Calu3 (cell line): ENCODE measurements around the gene ITPK1. TPM values are rescaled to one million over a fixed set of nuclear protein-coding genes. Genes with fewer than 3 reads are reported as not detected.

Experiments
- BruUV-seq: library from RNA; stranded (reverse); fragments of 400-500 nt; replicated peaks from 2 replicates; lab custom pipeline; 2021; lab: Mats Ljungman, UMichigan
- CTCF ChIA-PET: fragments of 300-600 bp; sonication (Branson Sonifier 250); formaldehyde crosslinking; loops from one replicate; lab custom pipeline; 2022; ENCODE audit warnings: antibody characterized with exemption; lab: Charles Lee
- DNase-seq: peaks from one replicate; pipeline ENCODE4 v3.0.0; 2022
- H3K27ac Mint-ChIP-seq: one replicate; pipeline ENCODE4 v1.8.0; 2022; ENCODE audit warnings: mixed read lengths; ENCODE audit not compliant: unreplicated experiment
- H3K27me3 Mint-ChIP-seq: one replicate; pipeline ENCODE4 v1.8.0; 2022; ENCODE audit warnings: mixed read lengths; ENCODE audit not compliant: unreplicated experiment
- H3K36me3 Mint-ChIP-seq: one replicate; pipeline ENCODE4 v1.8.0; 2022; ENCODE audit warnings: mild to moderate bottlenecking, moderate library complexity, mixed read lengths; ENCODE audit not compliant: insufficient read depth, unreplicated experiment
- H3K4me1 Mint-ChIP-seq: one replicate; pipeline ENCODE4 v1.8.0; 2022; ENCODE audit warnings: mild to moderate bottlenecking, low read depth, mixed read lengths; ENCODE audit not compliant: unreplicated experiment
- H3K4me3 Mint-ChIP-seq: one replicate; pipeline ENCODE4 v1.8.0; 2022; ENCODE audit warnings: mild to moderate bottlenecking, low read depth, moderate library complexity, mixed read lengths; ENCODE audit not compliant: unreplicated experiment
- H3K9me3 Mint-ChIP-seq: one replicate; pipeline ENCODE4 v1.8.0; 2022; ENCODE audit warnings: low read depth, mixed read lengths; ENCODE audit not compliant: unreplicated experiment
- CTCF ChIP-seq: fragments of 200-600 bp; IDR thresholded peaks from one replicate; pipeline ENCODE4 v1.8.0; 2022; ENCODE audit warnings: antibody characterized with exemption; ENCODE audit not compliant: unreplicated experiment
- intact Hi-C: fragments of 100-400 bp; cut with micrococcal nuclease; formaldehyde crosslinking; loops from one replicate; pipeline ENCODE4 v1.10.0; 2022; ENCODE audit not compliant: unreplicated experiment
- total RNA-seq: library from RNA; stranded (reverse); gene quantifications from 2 replicates; pipeline ENCODE4 v1.2.3, GENCODE V29; 2022

Gene ITPK1
- total RNA-seq, 1 experiment from 2014 or later, result 94.3 TPM

GRCh38 chr14:92998946-92999345 is 116.8 kb downstream of the ITPK1 start:
- Mint-ChIP-seq H3K4me3 (no peak overlapping the region), H3K36me3 (no peaks in the 10 kb centered on the region), H3K27ac (no peak overlapping the region), H3K4me1 (no peaks in the 10 kb centered on the region), H3K9me3 (no peaks in the 10 kb centered on the region), H3K27me3 (no peaks in the 10 kb centered on the region)
- DNase-seq, result no peak
- intact Hi-C loops, result no loop called here
- CTCF ChIA-PET, result no interaction called here
- BruUV-seq, result no TSS peak
- TF ChIP-seq CTCF, result no peak

GRCh38 chr14:92997343-92998061 is 118.2 kb downstream of the ITPK1 start:
- H3K9me3 Mint-ChIP-seq, result no peaks in the 10 kb centered on the region
- no TSS peak for BruUV-seq
- no peak overlapping the region for H3K27ac Mint-ChIP-seq
- TF ChIP-seq CTCF, result no peak
- H3K27me3 Mint-ChIP-seq, result no peaks in the 10 kb centered on the region
- CTCF ChIA-PET, result no interaction called here
- DNase-seq, result no peak
- H3K4me1 Mint-ChIP-seq, result no peaks in the 10 kb centered on the region
- no peaks in the 10 kb centered on the region for H3K36me3 Mint-ChIP-seq
- intact Hi-C loops, result no loop called here
- no peak overlapping the region for H3K4me3 Mint-ChIP-seq

GRCh38 chr14:92995620-92996019 is 120.1 kb downstream of the ITPK1 start:
- intact Hi-C loops, result no loop called here
- no peak for TF ChIP-seq CTCF

GRCh38 chr14:92994942-92995341 is 120.8 kb downstream of the ITPK1 start:
- no peaks in the 10 kb centered on the region for H3K4me1 Mint-ChIP-seq
- DNase-seq, result no peak
- intact Hi-C loops, result no loop called here
- CTCF ChIA-PET, result no interaction called here
- H3K36me3 Mint-ChIP-seq, result no peaks in the 10 kb centered on the region
- no peaks in the 10 kb centered on the region for H3K27me3 Mint-ChIP-seq
- no peak overlapping the region for H3K27ac Mint-ChIP-seq
- no peak overlapping the region for H3K4me3 Mint-ChIP-seq
- no peaks in the 10 kb centered on the region for H3K9me3 Mint-ChIP-seq
- TF ChIP-seq CTCF, result no peak
- no TSS peak for BruUV-seq

More at GRCh38 chr14:92995620-92996019, 120.1 kb downstream of the ITPK1 start:
- no peak overlapping the region for H3K27ac Mint-ChIP-seq
- H3K27me3 Mint-ChIP-seq, result no peaks in the 10 kb centered on the region
- BruUV-seq, result no TSS peak
- no peaks in the 10 kb centered on the region for H3K9me3 Mint-ChIP-seq
- H3K36me3 Mint-ChIP-seq, result no peaks in the 10 kb centered on the region
- CTCF ChIA-PET, result no interaction called here
- no peak overlapping the region for H3K4me3 Mint-ChIP-seq
- no peak for DNase-seq
- H3K4me1 Mint-ChIP-seq, result no peaks in the 10 kb centered on the region
